ENCODE results near the gene EGFLAM.

EGFLAM gene

DNA sequence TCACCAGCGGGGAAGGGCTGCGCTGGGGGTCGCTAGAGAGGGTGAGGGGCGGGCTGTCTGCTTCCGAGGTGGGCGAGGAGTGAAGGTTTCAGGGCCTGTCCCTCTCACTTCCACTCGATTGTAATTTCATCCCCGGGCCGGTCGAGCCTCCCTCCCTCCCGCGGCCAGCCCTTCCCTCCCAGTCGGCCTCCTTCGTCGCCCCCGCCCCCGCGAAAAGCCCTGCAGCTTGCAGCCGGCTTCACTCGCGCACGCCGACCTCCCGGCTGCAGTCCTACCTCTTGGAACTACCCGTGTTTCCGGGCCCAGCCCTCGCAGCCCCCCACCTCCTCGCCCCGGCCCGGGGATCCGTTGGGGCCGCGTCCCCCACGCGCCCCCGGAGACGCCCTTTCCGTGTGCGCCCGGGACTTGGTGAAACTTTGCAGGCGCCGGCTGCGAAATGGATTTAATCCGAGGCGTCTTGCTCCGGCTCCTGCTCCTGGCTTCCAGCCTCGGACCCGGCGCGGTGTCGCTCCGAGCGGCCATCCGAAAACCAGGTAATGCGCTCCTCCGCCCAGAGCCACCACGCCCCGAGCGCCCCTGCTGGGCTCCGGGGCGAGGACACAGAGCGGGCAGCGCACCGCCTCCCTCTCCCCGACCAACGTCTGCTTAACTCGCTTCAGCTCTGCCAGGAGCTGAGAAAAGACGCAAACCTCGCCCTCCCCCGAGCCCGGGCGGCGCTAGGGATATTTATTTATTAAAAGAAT, at the start of gene EGFLAM:
Gene EGFLAM, plus strand, starts transcription at position 241 of the 743 bp plus-strand sequence. Its CDS starts 196 bp downstream, at position 437.
- DNase-seq: no peak

DNA sequence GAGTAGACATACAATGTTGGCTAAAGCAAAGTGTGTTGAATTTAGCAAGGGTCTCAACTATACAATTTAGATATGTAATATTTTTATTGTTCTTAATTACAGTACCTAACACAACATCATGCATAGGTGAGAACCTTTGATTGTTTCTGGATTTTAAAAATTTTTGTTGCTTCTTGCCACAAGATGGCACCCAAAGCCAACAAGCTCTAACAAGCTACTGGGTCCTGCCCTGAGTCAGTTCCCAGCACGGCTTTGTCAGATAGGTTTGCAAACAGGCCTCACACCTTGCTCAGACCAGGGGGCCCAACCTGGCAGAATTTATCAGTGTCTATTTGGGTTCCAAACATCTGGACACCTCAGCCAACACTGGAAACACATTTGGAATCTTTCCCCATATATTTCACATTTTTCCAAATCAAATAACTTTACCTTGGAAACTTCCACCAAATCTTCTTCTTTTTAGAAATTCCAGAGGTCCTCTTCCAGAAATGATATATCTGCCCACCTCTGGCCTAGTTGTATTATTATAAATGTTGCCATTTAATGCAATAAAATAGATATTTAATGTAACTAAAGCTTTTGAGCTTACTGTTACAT, 49.5 kb upstream of the EGFLAM start:
- DNase-seq: peak; percentile 32

DNA sequence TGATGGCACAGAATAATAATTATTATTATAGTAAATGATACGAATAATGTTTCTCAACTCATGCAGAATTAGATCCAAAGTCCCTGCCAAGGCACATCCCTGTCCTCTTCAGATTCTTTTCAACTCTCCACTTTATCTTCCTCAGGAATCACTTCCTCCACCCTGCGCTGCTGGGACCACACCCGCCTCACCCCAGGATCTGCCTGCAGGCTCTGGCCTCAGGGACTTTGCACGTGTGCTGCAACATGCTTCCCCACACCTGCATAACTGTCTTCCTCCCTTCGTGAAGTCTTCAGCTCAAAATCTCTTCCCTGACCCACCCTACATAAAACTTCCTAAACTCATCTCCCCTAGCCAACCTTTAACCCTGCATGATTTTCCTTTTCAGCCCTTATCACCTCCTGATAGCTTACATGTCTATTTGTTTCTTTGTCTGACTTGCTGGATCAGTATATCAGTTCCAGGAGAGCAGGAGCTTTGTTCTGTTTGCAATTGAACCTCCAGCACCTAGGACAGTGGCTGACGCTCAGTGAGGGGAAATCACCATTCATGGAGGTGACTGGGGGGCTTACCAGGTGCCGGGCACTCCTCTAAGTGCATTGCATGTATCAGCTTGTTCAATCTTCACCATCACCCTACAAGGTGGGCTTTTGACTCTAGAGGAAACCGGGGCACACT, 47.5 kb upstream of the EGFLAM start:
- DNase-seq: no peak

DNA sequence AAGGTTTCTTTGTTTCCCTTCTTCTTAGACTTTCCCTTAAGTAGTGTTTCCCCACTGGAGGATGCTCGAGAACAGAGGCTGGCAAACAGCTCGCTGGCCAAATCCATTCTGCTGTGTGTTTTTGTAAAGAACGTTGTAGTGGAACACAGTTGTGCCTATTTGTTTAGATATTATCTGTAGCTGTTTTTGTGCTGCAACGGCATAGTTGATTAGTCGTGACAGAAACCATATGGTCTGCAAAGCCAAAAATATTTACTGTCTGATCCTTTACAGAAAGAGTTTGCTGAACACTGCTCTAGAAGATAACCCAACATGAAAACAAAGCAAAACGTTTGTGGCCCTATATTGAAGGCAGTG, 47.0 kb upstream of the EGFLAM start:
- DNase-seq: no peak

DNA sequence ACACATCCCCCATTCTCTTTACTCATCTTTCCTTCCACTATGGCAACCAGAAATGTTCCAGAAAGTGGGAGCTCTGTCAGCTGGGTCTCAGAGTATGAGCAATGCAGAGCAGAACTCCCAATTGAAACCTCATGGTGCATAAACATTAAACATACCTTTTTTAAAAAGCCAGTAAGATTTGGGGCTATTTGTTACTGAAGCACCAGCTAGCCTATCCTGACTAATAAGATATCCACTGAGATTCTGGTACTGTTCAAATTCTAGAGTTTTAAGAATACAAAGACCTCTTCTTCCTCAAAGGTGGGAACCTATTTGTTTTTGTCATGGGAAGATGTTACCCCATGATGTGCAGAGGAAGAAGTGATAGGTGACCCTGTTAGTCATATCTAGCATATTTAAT, 46.1 kb upstream of the EGFLAM start:
- DNase-seq: no peak

DNA sequence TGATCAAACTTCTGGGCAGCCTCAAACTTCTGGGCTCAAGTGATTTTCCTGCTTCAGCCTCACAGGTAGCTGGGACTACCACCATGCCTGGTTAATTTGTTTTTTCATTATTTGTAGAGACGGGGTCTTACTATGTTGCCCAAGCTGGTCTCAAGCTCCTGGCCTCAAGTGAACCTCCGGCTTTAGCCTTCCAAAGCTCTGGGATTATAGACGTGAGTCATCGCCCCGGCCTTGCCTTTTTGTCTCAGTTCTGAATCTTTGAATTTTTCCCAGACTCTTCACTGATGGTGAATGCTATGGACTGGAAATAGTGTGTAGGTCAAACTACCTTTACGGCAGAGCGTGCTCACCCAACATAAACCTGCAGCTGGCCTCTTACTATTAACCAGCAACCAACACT, 32.3 kb upstream of the EGFLAM start:
- DNase-seq: no peak

DNA sequence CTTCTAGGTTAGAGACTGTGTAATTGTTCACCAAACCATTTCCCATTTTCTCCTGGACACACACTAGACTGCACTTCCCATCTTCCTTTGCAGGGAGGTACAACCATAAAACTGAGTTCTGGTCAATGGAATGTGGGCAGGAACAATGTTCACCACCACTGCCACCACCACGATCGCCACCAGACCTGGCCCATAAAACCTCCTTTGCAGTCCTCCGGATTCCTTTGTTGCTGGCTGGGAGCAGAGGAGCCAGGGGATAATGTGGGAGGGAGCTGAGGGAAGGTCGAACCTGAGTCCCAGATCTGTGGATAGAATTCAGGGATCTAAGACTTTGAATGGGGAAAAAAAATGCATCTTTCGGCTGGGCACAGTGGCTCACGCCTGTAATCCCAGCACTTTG, 29.4 kb upstream of the EGFLAM start:
- no peak for DNase-seq

DNA sequence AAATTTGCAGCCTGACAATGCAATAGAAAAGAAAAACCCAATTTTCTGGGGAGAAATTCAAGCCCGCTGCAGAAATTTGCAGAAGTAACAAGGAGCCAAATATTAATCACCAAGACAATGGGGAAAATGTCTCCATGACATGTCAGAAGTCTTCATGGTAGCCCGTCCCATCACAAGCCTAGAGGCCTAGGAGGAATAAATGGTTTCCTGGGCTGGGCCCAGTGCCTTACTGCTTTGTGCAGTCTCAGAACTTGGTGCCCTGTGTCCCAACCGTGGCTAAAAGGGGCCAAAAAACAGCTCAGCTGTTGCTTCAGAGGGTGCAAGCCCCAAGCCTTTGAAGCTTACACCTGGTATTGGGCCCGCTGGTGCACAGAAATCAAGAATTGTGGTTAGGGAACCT, 23.6 kb upstream of the EGFLAM start:
- DNase-seq: no peak

DNA sequence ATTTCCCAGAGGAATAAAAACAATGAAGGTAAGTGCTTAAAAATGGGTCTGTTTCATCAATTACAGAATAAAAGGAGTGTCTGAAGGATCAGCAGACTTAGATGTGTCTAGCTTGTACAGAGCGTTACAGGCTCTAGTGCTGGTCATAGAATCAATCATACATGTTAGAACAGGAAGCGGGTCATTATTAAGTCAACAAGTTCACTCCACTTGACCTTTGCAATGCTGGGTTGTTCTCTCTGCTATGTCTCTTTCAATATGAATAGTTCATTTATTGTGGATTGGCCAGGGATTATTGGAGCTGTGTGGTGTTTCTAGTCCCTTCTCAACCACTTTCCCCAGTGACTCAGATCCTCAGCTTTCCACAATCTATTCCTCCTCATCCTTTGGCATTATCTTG, 20.7 kb upstream of the EGFLAM start:
- no peak for DNase-seq

DNA sequence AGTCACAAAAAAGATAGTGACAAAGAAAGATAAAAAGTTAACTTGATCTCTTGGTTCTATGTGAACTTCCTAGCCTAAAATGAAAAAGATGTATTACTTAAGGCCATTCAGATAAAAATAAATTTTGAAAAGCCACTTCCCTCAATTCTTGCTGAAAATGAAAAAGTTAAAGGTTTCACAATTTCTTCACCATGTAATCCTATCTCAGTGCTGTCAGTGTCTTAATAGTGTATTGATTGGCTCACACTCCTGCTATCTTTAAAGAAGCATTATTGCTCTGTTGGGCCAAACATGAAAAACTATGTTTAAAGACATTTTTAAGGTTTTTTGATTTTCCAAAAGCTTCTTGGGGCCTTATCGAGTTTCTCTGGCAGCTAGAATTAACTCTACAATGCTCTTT, 18.1 kb upstream of the EGFLAM start:
- DNase-seq: no peak

DNA sequence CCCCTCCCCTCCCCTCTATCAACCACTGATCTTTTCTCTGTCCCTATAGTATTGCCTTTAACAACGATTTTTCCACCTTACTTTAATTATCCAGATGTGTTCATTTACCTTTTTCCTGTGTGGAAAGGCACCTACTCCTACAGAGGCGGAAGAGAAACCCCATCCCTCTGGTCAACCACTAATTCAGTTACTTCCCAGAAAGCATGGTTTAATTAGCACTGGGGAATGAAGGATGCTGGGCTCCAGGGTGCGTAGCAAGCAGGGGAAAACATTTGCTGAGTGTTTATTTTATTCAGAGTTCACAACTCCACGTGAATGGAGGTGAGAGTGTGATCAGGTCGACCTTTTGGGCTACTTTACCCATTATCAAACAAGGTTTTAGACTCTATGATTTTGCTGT, 16.7 kb upstream of the EGFLAM start:
- DNase-seq: no peak

DNA sequence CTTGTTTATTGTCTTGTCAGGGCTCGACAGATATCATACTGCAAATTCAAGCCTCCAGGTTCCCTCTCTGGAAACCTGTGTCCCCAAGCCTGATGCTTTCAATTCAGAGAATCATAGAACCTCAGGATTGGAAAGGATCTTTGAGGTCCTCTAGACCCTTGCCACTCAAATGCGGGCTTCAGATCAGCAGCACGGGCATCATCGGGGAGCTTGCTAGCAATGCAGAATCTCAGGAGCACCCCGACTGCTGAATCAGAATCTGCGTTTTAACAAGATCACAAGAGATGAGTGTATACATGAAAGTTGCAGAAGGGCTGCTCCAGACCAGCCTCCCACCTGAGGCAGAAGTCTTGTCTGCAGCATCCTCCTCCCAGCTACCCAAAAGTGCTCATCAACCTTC, 13.1 kb upstream of the EGFLAM start:
- DNase-seq: no peak

DNA sequence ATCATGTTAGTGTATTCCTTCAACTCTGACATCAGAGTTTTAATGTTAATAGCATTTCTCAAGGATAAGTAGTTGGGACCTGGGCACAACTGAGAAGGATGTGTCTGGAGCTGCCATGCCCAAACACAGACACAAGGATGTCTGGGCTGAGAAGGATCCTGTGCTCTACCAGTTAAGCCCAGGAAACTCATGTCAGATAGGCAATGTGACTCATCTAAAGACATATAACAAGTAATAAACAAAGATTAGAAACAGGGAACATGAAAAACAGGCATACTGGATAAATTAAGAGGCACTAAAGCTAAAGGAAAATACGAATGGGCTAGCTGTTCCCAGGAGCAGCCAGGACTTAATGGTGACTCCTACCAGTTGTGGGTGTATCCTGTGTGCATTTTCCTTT, 9.1 kb upstream of the EGFLAM start:
- no peak for DNase-seq

DNA sequence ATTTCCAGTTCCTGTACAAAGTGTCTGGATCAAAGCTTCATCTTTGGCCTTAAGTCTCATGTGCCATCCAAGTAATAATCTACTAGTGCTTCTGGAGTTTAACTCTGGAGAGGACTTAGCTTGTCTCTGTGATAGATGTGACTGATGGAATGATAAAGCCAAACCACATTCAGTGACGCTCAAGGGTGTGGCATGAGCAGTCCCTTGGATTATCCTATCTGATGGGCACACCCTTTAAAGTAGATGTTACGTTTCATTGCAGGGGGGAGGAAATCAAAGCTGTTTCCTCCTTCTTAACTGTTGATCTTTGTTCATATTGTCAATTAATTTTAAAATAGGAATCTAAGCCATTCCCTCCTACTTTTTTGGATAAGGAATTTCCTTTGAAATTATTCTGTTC, 8.5 kb upstream of the EGFLAM start:
- DNase-seq: no peak

DNA sequence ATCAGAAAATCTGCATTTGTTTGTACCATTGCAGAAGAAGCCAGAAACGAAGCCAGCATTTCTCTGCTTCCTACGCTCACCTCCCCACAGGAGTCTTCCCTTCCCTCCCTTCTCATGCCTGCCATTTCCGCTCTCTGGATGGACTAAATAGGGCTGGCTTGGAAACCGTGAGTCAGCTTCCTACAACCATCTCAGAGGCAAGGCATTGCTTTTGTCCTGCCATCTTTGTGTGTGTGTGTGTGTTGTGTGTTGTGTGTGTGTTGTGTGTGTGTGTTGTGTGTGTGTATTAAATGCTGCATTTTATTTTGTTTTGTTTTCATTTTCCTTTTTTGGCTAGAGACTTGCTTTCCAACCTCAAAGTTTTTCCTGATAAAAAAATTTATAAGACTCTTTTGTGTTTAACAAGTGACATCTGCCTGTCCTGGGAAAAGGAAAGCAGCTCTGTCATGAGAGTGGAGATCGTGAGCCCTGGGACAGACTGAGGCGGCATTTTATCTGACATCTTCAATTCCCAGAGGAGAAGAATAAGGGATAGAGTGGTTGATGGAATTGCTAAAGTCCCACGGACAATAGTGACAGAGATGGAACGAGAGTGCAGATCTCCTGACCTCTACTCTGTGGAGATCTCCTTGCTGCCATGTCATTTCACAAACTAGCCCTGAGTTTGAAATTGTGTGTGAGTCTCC, 7.5 kb upstream of the EGFLAM start:
- DNase-seq: no peak

DNA sequence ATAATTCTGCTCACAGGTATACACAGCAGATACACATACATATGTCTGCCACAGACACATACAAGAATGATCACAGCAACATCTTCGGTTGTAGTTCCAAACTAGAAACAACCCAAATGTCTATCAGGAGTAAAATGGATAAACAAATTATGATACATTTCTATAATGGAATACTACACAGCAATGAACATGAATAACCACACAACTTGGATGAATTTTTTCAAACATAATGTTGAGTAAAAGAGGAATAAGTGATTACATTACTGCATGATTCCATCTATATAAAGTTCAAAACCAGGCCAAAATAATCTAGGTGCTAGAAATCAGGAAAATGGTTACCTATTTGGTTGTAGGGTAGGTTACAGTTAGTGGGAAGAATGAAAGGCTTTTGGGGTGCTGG, 4.6 kb upstream of the EGFLAM start:
- no peak for DNase-seq

DNA sequence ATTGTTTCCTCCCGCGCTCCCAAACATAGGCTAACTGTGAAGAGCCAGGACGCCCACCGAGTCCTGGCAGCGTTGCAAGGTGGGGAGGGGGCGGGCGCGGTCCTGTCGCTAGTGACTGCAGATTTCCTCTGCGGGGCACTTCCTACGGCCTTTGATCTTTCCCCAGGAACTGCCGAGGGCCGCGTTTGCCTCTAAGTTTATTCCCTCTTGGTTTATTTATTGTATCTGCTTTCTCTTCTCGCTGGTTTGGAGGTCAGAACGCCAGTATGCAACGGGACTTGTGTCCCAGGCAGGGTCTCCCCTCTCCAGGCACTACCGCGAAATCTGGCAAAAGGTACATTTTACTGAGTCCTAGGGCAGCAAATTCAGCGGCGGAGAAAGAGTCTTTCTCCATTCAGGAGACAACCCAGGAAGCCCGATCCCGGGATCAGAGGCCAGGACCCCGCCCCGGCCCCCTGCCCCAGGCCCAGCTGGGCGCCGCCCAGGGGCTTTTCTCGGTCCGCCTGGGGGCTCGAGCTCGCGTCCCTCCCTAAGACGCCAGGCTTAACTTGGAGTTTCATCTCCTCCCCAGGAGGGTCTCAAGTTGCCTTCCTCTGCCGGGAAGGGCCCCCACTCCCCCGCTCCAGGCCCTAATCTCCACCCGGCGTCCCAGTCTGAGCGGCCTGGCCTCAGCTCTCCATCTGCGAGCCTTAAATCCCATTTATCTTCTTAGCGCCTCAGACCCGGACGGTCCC, 884 bp upstream of the EGFLAM start:
- no peak for DNase-seq

DNA sequence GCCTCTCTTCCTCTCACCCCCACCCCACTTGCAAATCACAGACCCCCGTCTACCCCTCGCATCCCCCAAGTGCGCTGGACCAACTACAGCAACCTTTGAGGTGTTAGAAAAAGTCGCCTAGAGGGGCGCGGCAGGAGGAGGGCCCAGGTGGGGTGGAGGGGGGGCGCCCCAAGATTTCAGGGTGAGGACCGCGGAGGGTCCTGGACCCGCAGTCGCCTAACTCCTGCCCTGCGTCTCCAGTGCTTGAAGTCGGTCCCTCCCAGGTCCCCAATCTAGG, 379 bp upstream of the EGFLAM start:
- no peak for DNase-seq

DNA sequence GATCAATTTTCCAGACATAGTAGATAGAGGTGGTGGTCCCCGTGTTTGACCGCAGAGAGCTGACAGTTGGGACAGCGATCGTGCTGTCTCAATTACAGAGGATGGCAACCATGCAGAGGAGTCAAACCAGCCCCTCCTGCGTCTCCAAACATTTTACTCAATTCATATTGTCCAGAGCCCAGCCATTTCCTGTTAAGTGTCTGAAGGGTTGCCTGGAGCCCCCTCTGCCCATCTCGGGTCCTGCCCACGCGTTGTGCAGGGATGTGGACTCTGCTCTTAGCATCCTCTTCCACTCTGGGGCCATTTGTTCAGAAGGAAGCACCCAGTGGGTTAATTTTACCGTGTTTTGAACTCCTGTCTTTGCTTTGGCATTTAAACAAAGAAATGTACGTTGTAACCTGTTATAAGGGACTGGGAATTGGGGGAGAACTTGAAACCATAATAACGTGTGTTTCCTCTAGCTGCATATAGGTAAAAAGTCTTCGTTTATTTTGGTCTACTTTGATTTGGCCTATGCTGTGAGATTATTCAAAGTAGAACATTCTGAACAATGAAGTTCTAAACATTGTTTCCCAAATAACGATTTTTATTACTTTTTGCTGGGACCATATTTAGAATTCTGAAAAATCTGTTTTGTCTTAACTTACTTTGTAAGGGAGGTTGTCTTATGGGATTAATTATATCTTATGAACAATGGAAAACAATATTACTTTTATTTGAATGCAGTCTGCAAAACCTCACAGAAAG, 876 bp downstream of the EGFLAM start:
- no peak for DNase-seq

DNA sequence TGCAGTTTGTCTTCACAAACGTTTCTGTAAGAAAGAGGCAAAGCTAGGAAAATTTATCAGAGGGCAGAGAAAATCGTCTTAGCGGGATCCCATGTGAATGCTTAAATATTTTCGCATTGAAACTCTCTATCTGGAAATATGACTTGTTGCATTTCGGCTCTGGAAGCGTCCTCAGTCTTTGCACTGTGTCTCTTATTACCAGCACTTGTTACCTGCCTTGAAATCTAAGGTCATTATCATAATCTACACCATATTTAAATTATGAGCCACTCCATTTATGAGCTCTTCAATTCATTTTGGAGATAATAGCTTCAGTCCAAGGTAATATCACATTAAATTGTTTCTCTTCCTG, 1.4 kb downstream of the EGFLAM start:
- no peak for DNase-seq

DNA sequence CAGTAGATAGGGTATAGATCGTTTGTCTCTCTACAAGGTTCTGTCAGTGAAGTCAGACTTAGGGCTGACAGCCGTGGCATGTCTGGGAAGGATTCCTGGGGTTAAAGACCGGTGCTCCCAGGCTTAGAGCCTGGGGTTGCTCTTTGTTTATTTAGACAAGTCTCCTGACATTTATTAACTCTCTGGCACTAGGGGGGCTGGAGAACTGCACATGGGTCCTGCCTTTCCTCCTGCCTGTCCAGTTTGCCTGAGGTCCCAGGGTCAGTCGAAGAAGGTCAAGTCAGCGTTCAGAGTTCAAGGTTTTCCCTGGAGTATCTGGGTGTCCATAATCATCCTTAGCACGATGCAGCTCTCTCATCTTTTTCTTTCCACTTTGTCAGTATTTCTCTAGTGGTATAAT, 5.6 kb downstream of the EGFLAM start:
- no peak for DNase-seq

DNA sequence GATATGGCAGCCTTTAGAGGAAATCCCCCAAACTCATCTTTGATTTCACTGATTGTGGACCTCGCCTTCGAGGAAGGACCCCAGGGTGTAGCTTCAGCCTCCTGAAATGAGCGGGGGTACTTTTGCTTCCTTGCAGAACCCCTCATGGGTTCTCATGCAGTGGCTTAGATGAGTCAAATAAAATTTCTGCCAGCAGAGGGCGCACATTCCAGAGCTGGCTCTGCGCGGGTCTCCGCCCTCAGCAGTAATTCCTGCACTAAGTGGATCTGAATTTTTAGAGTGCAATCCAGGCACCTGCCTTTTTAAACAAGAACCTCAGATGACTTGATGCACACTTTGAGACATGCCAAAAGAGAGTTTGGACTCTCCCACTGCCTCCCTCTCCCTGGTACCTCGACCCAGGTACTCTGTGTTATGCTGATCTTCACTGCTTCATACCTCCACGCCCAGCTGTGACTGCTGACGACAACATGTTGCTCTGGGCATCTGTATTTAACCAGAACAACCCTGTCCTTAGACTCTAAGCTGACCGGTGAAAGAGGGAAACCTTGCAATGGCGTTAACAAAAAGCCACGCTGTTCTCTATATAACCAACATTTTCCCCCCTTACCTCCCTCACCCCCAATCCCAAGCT, 7.3 kb downstream of the EGFLAM start:
- peak; percentile 64 for DNase-seq

Measured in activated CD4-positive, alpha-beta T cell treated with anti-CD3 and anti-CD28 coated beads, Interleukin-2, amount 50 U/mL, for 16 hours (primary cell).